GM21390 (cell line): ENCODE measurements around the gene ATP1A2.

Experiments used
- ATAC-seq: cut with Tn5 transposase; IDR thresholded peaks from one replicate; pipeline ENCODE4 v1.9.1; 2021; ENCODE audit not compliant: unreplicated experiment

ATP1A2 gene

GRCh38 chr1:160168609-160169369 lies 53.2 kb downstream of the ATP1A2 start:
- no peak for ATAC-seq

GRCh38 chr1:160169553-160170399 lies 54.2 kb downstream of the ATP1A2 start:
- ATAC-seq: peak; percentile 81

GRCh38 chr1:160171354-160171753 lies 55.8 kb downstream of the ATP1A2 start:
- ATAC-seq: no peak

- ATAC-seq: no peak
Observed at GRCh38 chr1:160171980-160172379, 56.4 kb downstream of the ATP1A2 start.

GRCh38 chr1:160177231-160177630 lies 61.7 kb downstream of the ATP1A2 start:
- ATAC-seq: no peak

- ATAC-seq: no peak
Observed at GRCh38 chr1:160177667-160178066, 62.1 kb downstream of the ATP1A2 start.

- ATAC-seq: no peak
Observed at GRCh38 chr1:160178731-160179130, 63.2 kb downstream of the ATP1A2 start.

GRCh38 chr1:160179336-160179735 lies 63.8 kb downstream of the ATP1A2 start:
- ATAC-seq: no peak

- no peak for ATAC-seq
Observed at GRCh38 chr1:160186246-160186645, 70.7 kb downstream of the ATP1A2 start.

- no peak for ATAC-seq
Observed at GRCh38 chr1:160186729-160187128, 71.2 kb downstream of the ATP1A2 start.

GRCh38 chr1:160187407-160187806 lies 71.8 kb downstream of the ATP1A2 start:
- ATAC-seq: no peak

- ATAC-seq: no peak
Observed at GRCh38 chr1:160188341-160188740, 72.8 kb downstream of the ATP1A2 start.

GRCh38 chr1:160189649-160190625 lies 74.4 kb downstream of the ATP1A2 start, which contains the start of gene CASQ1:
TSS of gene CASQ1 (plus strand) at chr1:160190575. CDS start at chr1:160190752, 177 bp downstream.
- ATAC-seq: no peak

- no peak for ATAC-seq
Observed at GRCh38 chr1:160191756-160192155, 76.2 kb downstream of the ATP1A2 start.

GRCh38 chr1:160192234-160192633 lies 76.7 kb downstream of the ATP1A2 start:
- ATAC-seq: no peak
